Spleen (tissue), 11 donors: ENCODE measurements around the gene UQCRQ. TPM values are rescaled to one million over a fixed set of nuclear protein-coding genes. Genes with fewer than 3 reads are reported as not detected.

Experiments used
- DNase-seq: peaks from one replicate; pipeline ENCODE4 v3.0.0-alpha.2; 2020
- H3K27ac ChIP-seq, 8 donors: fragments of 200-600 bp; sonication (generic) in 7 of 8; 1 replicate in 4 of 8; 2 replicates in 4 of 8; pipeline versions ENCODE4 v1.5.0 to v1.8.0; 2016 to 2021; ENCODE audit warnings: inconsistent platforms in 4 of 8, mild to moderate bottlenecking in 4 of 8, moderate library complexity in 1 of 8
- H3K27me3 ChIP-seq, 7 donors: fragments of 200-600 bp; sonication (generic) in 6 of 7; replicated peaks in 1 of 7; 1 replicate in 4 of 7; 2 replicates in 3 of 7; pipeline versions ENCODE4 v1.5.0 to v1.8.0; 2016 to 2021; ENCODE audit warnings: inconsistent platforms in 3 of 7, mild to moderate bottlenecking in 1 of 7
- H3K36me3 ChIP-seq, 6 donors: fragments of 200-600 bp; sonication (generic) in 5 of 6; 1 replicate in 4 of 6; 2 replicates in 2 of 6; pipeline versions ENCODE4 v1.5.0 to v1.8.0; 2016 to 2021; ENCODE audit warnings: inconsistent platforms in 2 of 6
- H3K4me1 ChIP-seq, 6 donors: fragments of 200-600 bp; sonication (generic) in 5 of 6; 1 replicate in 3 of 6; 2 replicates in 3 of 6; pipeline versions ENCODE4 v1.5.0 to v1.8.0; 2016 to 2021; ENCODE audit warnings: inconsistent platforms in 3 of 6
- H3K4me3 ChIP-seq, 8 donors: fragments of 200-600 bp; sonication (generic) in 7 of 8; 1 replicate in 4 of 8; 2 replicates in 4 of 8; pipeline versions ENCODE4 v1.5.0 to v1.8.0; 2016 to 2021; ENCODE audit warnings: inconsistent platforms in 4 of 8, mild to moderate bottlenecking in 4 of 8, moderate library complexity in 2 of 8
- H3K9me3 ChIP-seq, 8 donors: fragments of 200-600 bp; sonication (generic) in 7 of 8; 1 replicate in 4 of 8; 2 replicates in 4 of 8; pipeline versions ENCODE4 v1.5.0 to v1.8.0; 2016 to 2021; ENCODE audit warnings: inconsistent platforms in 4 of 8
- POLR2A ChIP-seq, 3 donors: fragments of 450-650 bp; IDR thresholded peaks; one replicate each; pipeline ENCODE4 v1.5.1; 2017; ENCODE audit warnings: antibody characterized with exemption in 3 of 3, mild to moderate bottlenecking in 1 of 3
- POLR2AphosphoS5 ChIP-seq, 3 donors: sonication (generic); formaldehyde crosslinking; IDR thresholded peaks; one replicate each; pipeline ENCODE4 v1.5.1; 2017; ENCODE audit warnings: antibody characterized with exemption in 3 of 3
- WGBS, 5 donors: extraction: QIAGEN DNeasy Blood & Tissue Kit in 3 of 5; methylation state at CpG; one replicate each; pipeline versions ENCODE4 v1.1.5 to v1.1.7; 2013 to 2018; 5-methylcytosine and 5-hydroxymethylcytosine counted together
- intact Hi-C: fragments of 100-400 bp; cut with DNase I; formaldehyde crosslinking; loops from one replicate; pipeline ENCODE4 v1.15.0; 2023; ENCODE audit warnings: low total_unique reads
- polyA plus RNA-seq, 3 donors: library from polyadenylated mRNA; stranded (reverse); fragments of 200-250 nt; gene quantifications; one replicate each; pipeline ENCODE4 v1.2.1, GENCODE V29; 2013
- total RNA-seq, 7 donors: library from RNA; depleted of rRNA in 3 of 7; stranded (reverse); fragments of >200 nt in 3 of 7; fragmentation: NEBNext Ultra II Directional in 4 of 7; extraction: Animal tissue kit (Norgen Biotek cat#: 25700) in 4 of 7; gene quantifications; one replicate each; pipeline versions ENCODE4 v1.1.0 to v1.2.1, GENCODE V29; 2016 to 2021
- TF ChIP-seq, protein P1 (sequence below), 11 experiments: fragments of 200-600 bp in 7 of 11; fragments of 450-650 bp in 4 of 11; sonication (generic) in 4 of 11; IDR thresholded peaks in 8 of 11; conservative IDR thresholded peaks in 3 of 11; 1 replicate in 7 of 11; 2 replicates in 4 of 11; pipeline versions ENCODE4 v1.4.0 to v1.8.0; 2016 to 2021; ENCODE audit warnings: antibody characterized with exemption in 11 of 11, inconsistent platforms in 4 of 11, mild to moderate bottlenecking in 1 of 11
- donor health status: healthy with polysubstance abuse.
- donor health status: DM: no; HTN: no; CAD: no; lungs with moderate emphysema.
- donor health status: DM: no; HTN: no; CAD: no.
- donor health status: Bipolar disorder and iron deficiency.
- donor health status: healthy.
- donor health status: DM: no; HTN: no; CAD: no.
- donor health status: DM: yes; HTN: yes; CAD: no.

Gene UQCRQ
- total and polyA plus RNA-seq, 10 donors, result 59.6 to 266 (median 164) TPM

GRCh38 chr5:132883261-132883834, 16.9 kb downstream of the UQCRQ start:
- no peaks in the 10 kb centered on the region for H3K9me3 ChIP-seq
- intact Hi-C loops, result no loop called here
- H3K4me3 ChIP-seq, result no peak overlapping the region
- H3K27me3 ChIP-seq, result no peaks in the 10 kb centered on the region
- H3K4me1 ChIP-seq, result peaks cover 0 to 9% (median 2%) of the 10 kb centered on the region in 6 donors
- peaks cover 10 to 99% (median 82%) of the 10 kb centered on the region in 6 donors for H3K36me3 ChIP-seq
- WGBS, 5 donors, result 31 to 47% (median 39%) methylated on average over 2 of the region's 2 CpGs
- no peak for DNase-seq
- H3K27ac ChIP-seq, result no peak overlapping the region
- TF ChIP-seq POLR2AphosphoS5 (IDR thresholded peaks at IDR 0.05), result peak in 1 of 3 donors; percentile 46
- TF ChIP-seq, protein P1, sequence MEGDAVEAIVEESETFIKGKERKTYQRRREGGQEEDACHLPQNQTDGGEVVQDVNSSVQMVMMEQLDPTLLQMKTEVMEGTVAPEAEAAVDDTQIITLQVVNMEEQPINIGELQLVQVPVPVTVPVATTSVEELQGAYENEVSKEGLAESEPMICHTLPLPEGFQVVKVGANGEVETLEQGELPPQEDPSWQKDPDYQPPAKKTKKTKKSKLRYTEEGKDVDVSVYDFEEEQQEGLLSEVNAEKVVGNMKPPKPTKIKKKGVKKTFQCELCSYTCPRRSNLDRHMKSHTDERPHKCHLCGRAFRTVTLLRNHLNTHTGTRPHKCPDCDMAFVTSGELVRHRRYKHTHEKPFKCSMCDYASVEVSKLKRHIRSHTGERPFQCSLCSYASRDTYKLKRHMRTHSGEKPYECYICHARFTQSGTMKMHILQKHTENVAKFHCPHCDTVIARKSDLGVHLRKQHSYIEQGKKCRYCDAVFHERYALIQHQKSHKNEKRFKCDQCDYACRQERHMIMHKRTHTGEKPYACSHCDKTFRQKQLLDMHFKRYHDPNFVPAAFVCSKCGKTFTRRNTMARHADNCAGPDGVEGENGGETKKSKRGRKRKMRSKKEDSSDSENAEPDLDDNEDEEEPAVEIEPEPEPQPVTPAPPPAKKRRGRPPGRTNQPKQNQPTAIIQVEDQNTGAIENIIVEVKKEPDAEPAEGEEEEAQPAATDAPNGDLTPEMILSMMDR (IDR thresholded peaks at IDR 0.05 in 8 of 11, conservative IDR thresholded peaks at IDR 0.05 in 3 of 11), result peak in 10 of 11 experiments; percentile 38 to 81 (median 62)
- TF ChIP-seq POLR2A (IDR thresholded peaks at IDR 0.05), result no peak

DNA sequence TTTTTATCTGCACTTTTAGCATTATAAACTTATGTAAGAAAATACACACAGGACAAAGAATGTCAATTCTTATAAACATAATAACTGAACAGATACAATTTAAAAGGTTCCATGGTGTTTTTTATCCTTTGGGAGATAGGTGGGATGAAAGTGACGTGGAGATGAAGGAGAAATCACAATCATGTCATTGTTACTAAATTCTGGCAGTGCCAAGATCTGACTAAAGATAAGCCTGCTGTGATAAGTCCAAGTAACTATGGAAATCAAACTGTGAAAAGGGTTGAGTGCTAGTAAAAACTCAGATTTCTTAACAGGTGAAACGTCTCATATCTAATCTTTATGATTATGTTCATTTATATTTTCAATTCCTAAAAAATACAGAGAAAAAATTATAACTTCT, 18.1 kb downstream of the UQCRQ start:
- DNase-seq, result no peak
- intact Hi-C loops, result no loop called here
- Histone ChIP-seq H3K4me1 (peaks cover 0 to 9% (median 2%) of the 10 kb centered on the region in 6 donors), H3K27ac (no peak overlapping the region), H3K9me3 (no peaks in the 10 kb centered on the region), H3K4me3 (no peak overlapping the region), H3K36me3 (peaks cover 10 to 99% (median 87%) of the 10 kb centered on the region in 6 donors), H3K27me3 (no peaks in the 10 kb centered on the region)
- WGBS, 5 donors, result 79 to 92% (median 92%) methylated on average over 2 of the region's 2 CpGs
- no peak for TF ChIP-seq POLR2AphosphoS5 (IDR thresholded peaks at IDR 0.05)
- TF ChIP-seq POLR2A (IDR thresholded peaks at IDR 0.05), result no peak
- TF ChIP-seq, protein P1 (IDR thresholded peaks at IDR 0.05 in 8 of 11, conservative IDR thresholded peaks at IDR 0.05 in 3 of 11), result no peak

- intact Hi-C loops, result no loop called here
- Histone ChIP-seq H3K27ac (no peak overlapping the region), H3K4me1 (peaks cover 0 to 9% (median 2%) of the 10 kb centered on the region in 6 donors), H3K9me3 (no peaks in the 10 kb centered on the region), H3K36me3 (peaks cover 10 to 99% (median 83%) of the 10 kb centered on the region in 6 donors), H3K27me3 (no peaks in the 10 kb centered on the region), H3K4me3 (no peak overlapping the region)
- DNase-seq, result no peak
- TF ChIP-seq POLR2A (IDR thresholded peaks at IDR 0.05) (no peak), POLR2AphosphoS5 (IDR thresholded peaks at IDR 0.05) (no peak)
- TF ChIP-seq, protein P1 (IDR thresholded peaks at IDR 0.05 in 8 of 11, conservative IDR thresholded peaks at IDR 0.05 in 3 of 11), result no peak
- WGBS, 5 donors, result 91 to 94% (median 92%) methylated on average over 11 of the region's 11 CpGs
Measured at GRCh38 chr5:132886064-132886823, 19.8 kb downstream of the UQCRQ start.

GRCh38 chr5:132887283-132887682, 20.8 kb downstream of the UQCRQ start:
- 53 to 68% (median 62%) methylated on average over 1 of the region's 1 CpG for WGBS, 5 donors
- intact Hi-C loops, result no loop called here
- no peak overlapping the region for H3K27ac ChIP-seq
- H3K4me1 ChIP-seq, result peaks cover 0 to 9% (median 2%) of the 10 kb centered on the region in 6 donors
- no peaks in the 10 kb centered on the region for H3K27me3 ChIP-seq
- H3K9me3 ChIP-seq, result no peaks in the 10 kb centered on the region
- H3K4me3 ChIP-seq, result no peak overlapping the region
- DNase-seq, result no peak
- H3K36me3 ChIP-seq, result peaks cover 12 to 99% (median 83%) of the 10 kb centered on the region in 6 donors
- TF ChIP-seq POLR2AphosphoS5 (IDR thresholded peaks at IDR 0.05) (no peak), POLR2A (IDR thresholded peaks at IDR 0.05) (no peak)
- TF ChIP-seq, protein P1 (IDR thresholded peaks at IDR 0.05 in 8 of 11, conservative IDR thresholded peaks at IDR 0.05 in 3 of 11), result no peak
